ENCODE results near the gene AHNAK2.

Gene AHNAK2

DNA sequence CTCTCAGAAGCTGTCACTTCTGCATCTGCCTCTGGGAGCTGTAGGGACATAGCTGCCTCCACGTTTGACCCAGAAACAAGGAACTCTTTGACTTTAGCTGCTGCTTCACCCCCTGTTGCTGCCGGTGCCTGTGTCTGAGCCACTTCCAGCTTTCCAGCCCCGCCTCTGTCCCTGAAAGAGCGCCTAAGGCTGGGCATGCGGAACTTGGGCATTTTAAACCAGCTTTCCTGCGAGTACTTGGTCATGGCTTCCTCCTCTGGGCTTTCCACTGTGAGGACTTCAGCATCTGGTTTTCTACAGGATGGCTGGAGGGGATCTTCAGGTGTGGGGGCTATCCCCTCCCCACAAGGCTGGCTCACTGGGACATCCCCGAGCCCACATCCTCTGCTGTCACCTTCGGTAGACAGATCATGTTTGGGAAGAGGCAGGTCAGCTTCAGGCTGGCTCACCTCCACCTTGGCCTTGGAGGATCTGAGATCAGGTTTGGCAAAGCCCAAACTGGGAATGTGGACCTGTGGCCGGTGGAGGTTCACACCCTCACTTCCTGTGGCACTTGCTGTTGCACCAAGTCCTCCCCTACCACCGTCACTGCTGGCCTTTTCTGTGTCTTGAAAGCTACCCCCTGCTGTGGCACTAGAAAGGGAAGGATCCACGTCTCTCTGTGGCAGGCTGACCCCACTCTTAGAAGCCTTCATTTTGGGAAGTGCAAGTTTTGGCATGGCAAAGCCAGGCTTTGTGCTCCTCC, 38.3 kb downstream of the AHNAK2 start:
- TF ChIP-seq, protein P1, sequence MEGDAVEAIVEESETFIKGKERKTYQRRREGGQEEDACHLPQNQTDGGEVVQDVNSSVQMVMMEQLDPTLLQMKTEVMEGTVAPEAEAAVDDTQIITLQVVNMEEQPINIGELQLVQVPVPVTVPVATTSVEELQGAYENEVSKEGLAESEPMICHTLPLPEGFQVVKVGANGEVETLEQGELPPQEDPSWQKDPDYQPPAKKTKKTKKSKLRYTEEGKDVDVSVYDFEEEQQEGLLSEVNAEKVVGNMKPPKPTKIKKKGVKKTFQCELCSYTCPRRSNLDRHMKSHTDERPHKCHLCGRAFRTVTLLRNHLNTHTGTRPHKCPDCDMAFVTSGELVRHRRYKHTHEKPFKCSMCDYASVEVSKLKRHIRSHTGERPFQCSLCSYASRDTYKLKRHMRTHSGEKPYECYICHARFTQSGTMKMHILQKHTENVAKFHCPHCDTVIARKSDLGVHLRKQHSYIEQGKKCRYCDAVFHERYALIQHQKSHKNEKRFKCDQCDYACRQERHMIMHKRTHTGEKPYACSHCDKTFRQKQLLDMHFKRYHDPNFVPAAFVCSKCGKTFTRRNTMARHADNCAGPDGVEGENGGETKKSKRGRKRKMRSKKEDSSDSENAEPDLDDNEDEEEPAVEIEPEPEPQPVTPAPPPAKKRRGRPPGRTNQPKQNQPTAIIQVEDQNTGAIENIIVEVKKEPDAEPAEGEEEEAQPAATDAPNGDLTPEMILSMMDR (IDR thresholded peaks at IDR 0.05; ENCODE audit: low read depth, low read length) = no peak
- no peak for DNase-seq
- Histone ChIP-seq H3K27me3 (peaks cover 11% of the 10 kb centered on the region), H3K4me1 (no peaks in the 10 kb centered on the region), H3K36me3 (no peaks in the 10 kb centered on the region), H3K4me3 (ENCODE audit: low read depth, low read length) (no peak overlapping the region), H3K9me3 (no peaks in the 10 kb centered on the region)

DNA sequence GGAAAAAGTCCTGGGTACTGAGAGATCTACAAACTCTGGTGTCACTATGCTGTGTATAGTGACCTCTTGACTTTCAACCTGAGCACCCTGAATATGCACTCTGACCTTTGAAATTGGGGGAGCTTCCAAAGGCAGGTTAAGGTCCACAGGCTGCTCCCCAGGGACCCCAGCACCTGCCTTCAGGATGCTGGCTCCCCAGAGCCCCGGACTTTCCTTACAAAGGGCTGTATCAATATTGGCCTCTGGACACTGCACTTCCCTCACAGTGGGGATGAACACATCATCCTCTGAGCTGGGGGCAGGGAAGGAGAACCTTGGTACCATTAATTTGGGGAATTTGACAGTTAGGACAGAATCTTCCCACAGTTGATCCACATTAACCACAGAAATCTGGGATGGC, 39.2 kb downstream of the AHNAK2 start:
- H3K9me3 ChIP-seq = no peaks in the 10 kb centered on the region
- no peaks in the 10 kb centered on the region for H3K36me3 ChIP-seq
- TF ChIP-seq, protein P1 (IDR thresholded peaks at IDR 0.05; ENCODE audit: low read depth, low read length) = no peak
- DNase-seq = no peak
- H3K4me1 ChIP-seq = no peaks in the 10 kb centered on the region
- H3K27me3 ChIP-seq = peaks cover 11% of the 10 kb centered on the region
- no peak overlapping the region for H3K4me3 ChIP-seq (ENCODE audit: low read depth, low read length)

DNA sequence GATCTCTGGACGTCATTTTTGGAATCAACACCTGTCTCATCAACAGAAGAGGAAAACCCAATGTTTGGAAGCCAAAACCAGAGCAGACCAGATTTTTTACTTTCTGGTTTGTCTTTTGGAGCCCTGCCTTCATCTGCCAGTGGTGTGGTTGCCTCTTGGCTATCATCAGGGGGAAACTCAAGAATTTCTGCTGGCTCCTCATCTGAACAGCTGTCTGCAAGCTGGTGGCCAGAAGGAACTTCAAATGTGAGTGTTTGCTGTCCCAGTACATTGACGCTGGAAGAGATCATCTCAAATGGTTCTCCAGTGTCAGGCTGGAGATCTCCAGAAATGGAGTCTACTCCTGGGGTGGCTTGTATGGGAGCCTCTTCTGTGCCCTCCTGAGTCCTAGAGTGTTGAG, 39.7 kb downstream of the AHNAK2 start:
- no peak for DNase-seq
- TF ChIP-seq, protein P1 (IDR thresholded peaks at IDR 0.05; ENCODE audit: low read depth, low read length) = no peak
- Histone ChIP-seq H3K9me3 (no peaks in the 10 kb centered on the region), H3K4me1 (no peaks in the 10 kb centered on the region), H3K27me3 (peaks cover 11% of the 10 kb centered on the region), H3K4me3 (ENCODE audit: low read depth, low read length) (no peak overlapping the region), H3K36me3 (no peaks in the 10 kb centered on the region)

DNA sequence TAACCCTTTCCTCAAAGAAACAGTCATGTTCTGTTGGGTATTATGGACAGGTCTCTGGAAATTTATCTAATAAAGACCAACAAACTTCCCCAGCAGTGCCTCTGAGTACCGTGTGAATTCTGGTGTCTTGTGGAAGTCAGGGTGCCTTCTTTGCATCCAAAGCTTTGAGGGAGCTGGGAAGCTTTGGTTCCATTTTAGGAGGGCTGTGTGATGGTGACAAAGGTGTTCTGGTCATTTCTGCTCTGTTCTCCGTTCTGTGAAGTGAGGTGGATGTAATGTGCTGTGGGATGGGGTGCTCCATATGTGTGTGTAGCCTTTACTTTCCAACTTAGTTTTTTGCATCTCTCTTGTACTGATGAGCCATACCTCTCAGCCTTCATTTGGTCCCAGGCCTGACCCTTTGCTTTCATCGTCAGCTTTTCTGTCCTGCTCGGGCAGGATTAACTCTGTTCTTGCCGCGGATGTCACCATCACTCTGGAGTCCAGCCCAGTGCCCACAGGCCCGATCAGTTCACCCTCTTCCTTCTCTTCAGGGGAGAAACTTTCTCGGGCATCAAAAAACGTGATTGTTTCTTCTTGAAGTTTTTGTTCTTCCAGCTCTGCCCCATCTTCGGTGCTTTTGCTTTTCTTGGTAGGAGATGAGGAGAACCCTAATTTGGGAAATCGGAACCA, 40.3 kb downstream of the AHNAK2 start:
- Histone ChIP-seq H3K27me3 (peaks cover 11% of the 10 kb centered on the region), H3K4me3 (ENCODE audit: low read depth, low read length) (no peak overlapping the region), H3K4me1 (no peaks in the 10 kb centered on the region), H3K9me3 (no peaks in the 10 kb centered on the region), H3K36me3 (no peaks in the 10 kb centered on the region)
- no peak for DNase-seq
- TF ChIP-seq, protein P1 (IDR thresholded peaks at IDR 0.05; ENCODE audit: low read depth, low read length) = no peak

DNA sequence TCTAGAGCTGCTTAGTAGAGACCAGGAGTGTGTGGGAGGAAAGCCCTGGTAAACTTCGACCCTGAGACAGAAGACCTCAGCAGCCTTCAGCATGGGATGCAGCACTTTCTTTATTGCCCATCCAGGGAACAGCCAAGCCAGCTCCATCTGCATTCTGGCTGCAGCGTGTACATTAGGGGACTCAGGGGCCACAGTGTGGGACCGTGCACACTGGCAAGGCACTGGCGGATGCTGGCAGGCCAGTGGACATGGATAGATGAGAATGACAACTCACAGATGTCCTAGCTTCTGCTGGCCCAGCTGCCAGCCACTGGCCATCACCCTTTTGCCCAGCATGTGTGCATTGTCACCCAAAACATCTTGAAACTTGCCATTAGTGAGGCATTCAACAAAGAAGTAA, 41.0 kb downstream of the AHNAK2 start:
- TF ChIP-seq, protein P1 (IDR thresholded peaks at IDR 0.05; ENCODE audit: low read depth, low read length) = no peak
- peaks cover 11% of the 10 kb centered on the region for H3K27me3 ChIP-seq
- H3K36me3 ChIP-seq = no peaks in the 10 kb centered on the region
- no peak overlapping the region for H3K4me3 ChIP-seq (ENCODE audit: low read depth, low read length)
- no peaks in the 10 kb centered on the region; the same call in 1 of the 2 replicates for H3K4me1 ChIP-seq
- H3K9me3 ChIP-seq = no peaks in the 10 kb centered on the region
- no peak for DNase-seq
